ENCODE measurements around the gene PIM3. TPM values are rescaled to one million over a fixed set of nuclear protein-coding genes. Genes with fewer than 3 reads are reported as not detected.
A peak's percentile ranks its signal among the peaks of the same experiment; 100 is the strongest.

The PIM3 gene
- total RNA-seq, 4 donors from 2014 or later: 31.7 to 106 (median 53.6) TPM

GRCh38 chr22:49972163-49973017 is 11.8 kb downstream of the PIM3 start:
- Histone ChIP-seq H3K27me3 (no peaks in the 10 kb centered on the region), H3K36me3 (no peaks in the 10 kb centered on the region), H3K9me3 (no peaks in the 10 kb centered on the region), H3K4me3 (no peak overlapping the region), H3K4me1 (peaks cover 5 to 26% of the 10 kb centered on the region in 2 donors), H3K27ac (peak overlapping the region; percentile 93 to 95)
- TF ChIP-seq POLR2A (IDR thresholded peaks at IDR 0.05): no peak
- no peak for TF ChIP-seq CTCF (IDR thresholded peaks at IDR 0.05)
- peak; percentile 39 to 55 for DNase-seq
- intact Hi-C loops (cut with DNase I; ENCODE audit: low total_unique reads): loop anchor here (5.0 kb wide), 1 partner anchor 35 kb away; no protein-coding TSS in a partner anchor

GRCh38 chr22:49973018-49973961 is 12.7 kb downstream of the PIM3 start:
- no peaks in the 10 kb centered on the region for H3K27me3 ChIP-seq
- intact Hi-C loops (cut with DNase I; ENCODE audit: low total_unique reads): loop anchor here (5.0 kb wide), 1 partner anchor 36 kb away; no protein-coding TSS in a partner anchor
- H3K4me3 ChIP-seq: no peak overlapping the region
- peaks cover 5 to 24% of the 10 kb centered on the region in 2 donors for H3K4me1 ChIP-seq
- no peak for TF ChIP-seq CTCF (IDR thresholded peaks at IDR 0.05)
- no peak for TF ChIP-seq POLR2A (IDR thresholded peaks at IDR 0.05)
- no peaks in the 10 kb centered on the region for H3K9me3 ChIP-seq
- H3K27ac ChIP-seq: no peak overlapping the region
- H3K36me3 ChIP-seq: no peaks in the 10 kb centered on the region
- DNase-seq: no peak

DNA sequence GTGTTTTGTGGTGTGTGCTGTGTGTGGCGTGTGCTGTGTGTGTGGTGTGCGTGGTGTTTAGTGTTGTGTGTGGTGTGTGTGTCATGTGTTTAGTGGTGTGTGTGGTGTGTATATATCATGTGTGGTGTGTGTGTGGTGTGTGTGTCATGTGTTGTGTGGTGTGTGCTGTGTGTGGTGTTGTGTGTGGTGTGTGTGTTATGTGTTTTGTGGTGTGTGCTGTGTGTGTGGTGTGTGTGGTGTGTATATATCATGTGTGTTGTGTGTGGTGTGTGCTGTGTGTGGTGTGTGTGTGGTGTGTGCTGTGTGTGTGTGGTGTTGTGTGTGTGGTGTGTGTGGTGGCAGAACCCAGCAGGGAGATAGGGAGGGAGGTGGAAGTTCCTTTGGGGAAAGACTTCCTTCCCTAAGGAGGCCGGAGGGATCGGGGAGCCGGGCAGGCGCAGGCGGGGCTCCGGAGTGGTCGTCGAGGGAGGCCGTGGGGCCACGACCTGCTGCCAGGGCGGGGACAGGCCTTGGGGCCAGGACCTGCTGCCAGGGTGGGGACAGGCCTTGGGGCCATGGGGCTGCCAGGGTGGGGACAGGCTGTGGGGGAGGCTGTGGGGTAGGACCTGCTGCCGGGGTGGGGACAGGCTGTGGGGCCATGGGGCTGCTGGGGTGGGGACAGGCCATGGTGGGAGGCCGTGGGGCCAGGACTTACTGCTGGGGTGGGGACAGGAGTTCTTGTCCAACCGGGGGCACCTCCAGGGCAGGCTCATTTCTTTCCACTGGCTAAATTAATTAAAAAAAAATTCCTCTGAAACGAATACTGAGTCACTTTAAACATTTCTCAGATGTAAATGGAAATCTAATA is 15.2 kb downstream of the PIM3 start:
- Histone ChIP-seq H3K27me3 (no peaks in the 10 kb centered on the region), H3K4me1 (peaks cover 0 to 18% of the 10 kb centered on the region in 2 donors), H3K36me3 (no peaks in the 10 kb centered on the region), H3K9me3 (no peaks in the 10 kb centered on the region), H3K27ac (peak overlapping the region; percentile 58 to 76), H3K4me3 (no peak overlapping the region)
- intact Hi-C loops (cut with DNase I; ENCODE audit: low total_unique reads): no loop called here
- no peak for TF ChIP-seq CTCF (IDR thresholded peaks at IDR 0.05)
- no peak for TF ChIP-seq POLR2A (IDR thresholded peaks at IDR 0.05)
- DNase-seq: peak; percentile 16 to 23

DNA sequence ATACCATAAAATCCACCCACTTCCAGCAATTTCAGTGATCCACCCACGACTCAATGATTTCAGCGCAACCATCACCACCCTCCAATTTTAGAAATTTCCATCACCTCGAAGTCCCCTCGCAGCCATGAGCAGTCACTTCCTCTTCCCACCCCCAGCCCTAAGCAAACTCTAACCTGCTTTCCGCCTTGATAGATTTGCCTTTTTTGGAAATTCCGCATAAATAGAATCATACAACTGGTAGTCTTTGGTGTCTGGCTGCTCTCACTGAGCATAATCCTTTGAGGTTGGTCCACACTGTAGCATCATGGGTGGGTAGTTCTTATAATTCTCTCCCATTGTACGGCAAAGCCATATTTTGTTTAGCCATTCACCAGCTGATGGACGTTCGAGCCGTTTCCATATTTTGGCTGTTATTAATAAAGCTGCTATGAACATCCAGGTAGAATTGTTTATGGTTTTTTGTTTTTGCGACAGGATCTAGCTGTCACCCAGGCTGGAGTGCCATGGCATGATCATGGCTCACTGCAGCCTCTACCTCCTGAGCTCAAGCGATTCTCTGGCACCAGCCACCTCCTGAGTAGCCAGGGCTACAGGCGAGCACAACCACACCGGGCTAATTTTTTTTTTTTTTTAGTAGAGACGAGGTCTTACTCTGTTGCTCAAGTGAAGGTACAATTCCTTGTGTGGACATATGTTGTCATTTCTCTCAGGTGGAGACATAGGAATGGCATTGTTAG is 16.0 kb downstream of the PIM3 start:
- H3K9me3 ChIP-seq: no peaks in the 10 kb centered on the region
- H3K27me3 ChIP-seq: no peaks in the 10 kb centered on the region
- no peak for DNase-seq
- intact Hi-C loops (cut with DNase I; ENCODE audit: low total_unique reads): no loop called here
- peaks cover 0 to 9% of the 10 kb centered on the region in 2 donors for H3K4me1 ChIP-seq
- no peaks in the 10 kb centered on the region for H3K36me3 ChIP-seq
- TF ChIP-seq POLR2A (IDR thresholded peaks at IDR 0.05) (no peak), CTCF (IDR thresholded peaks at IDR 0.05) (no peak)
- H3K4me3 ChIP-seq: no peak overlapping the region
- H3K27ac ChIP-seq: peak overlapping the region in 1 of 2 donors; percentile 76

Measured in uterus (tissue), 4 donors.